Eye (tissue), 1 donor: ENCODE measurements around the gene SLC39A11.
"Not testable (repeated sequence)": the region's sequence is repeated elsewhere in the genome, so short reads cannot be mapped to it uniquely, and the experiment has no call there.

Source experiments
- DNase-seq: peaks from one replicate; pipeline ENCODE4 v3.0.0-alpha.2; 2015

The SLC39A11 gene

GRCh38 chr17:73092523-73093135, at the start of gene SLC39A11:
Gene SLC39A11, minus strand, starts transcription at chr17:73092688. Its CDS starts 3,924 bp downstream, at chr17:73088764.
- peak; percentile 96 for DNase-seq

- no peak for DNase-seq
Measured at GRCh38 chr17:73141411-73141810, 48.9 kb upstream of the SLC39A11 start.

GRCh38 chr17:73140566-73140965, 48.1 kb upstream of the SLC39A11 start:
- no peak for DNase-seq

- no peak for DNase-seq
Measured at GRCh38 chr17:73139296-73139695, 46.8 kb upstream of the SLC39A11 start.

- no peak for DNase-seq
Measured at GRCh38 chr17:73138541-73139138, 46.2 kb upstream of the SLC39A11 start.

- DNase-seq, result no peak
Measured at GRCh38 chr17:73137376-73137775, 44.9 kb upstream of the SLC39A11 start.

GRCh38 chr17:73135766-73136165, 43.3 kb upstream of the SLC39A11 start:
- no peak for DNase-seq

GRCh38 chr17:73133911-73134649, 41.6 kb upstream of the SLC39A11 start:
- no peak for DNase-seq

- peak; percentile 36 for DNase-seq
Measured at GRCh38 chr17:73132085-73132492, 39.6 kb upstream of the SLC39A11 start.

GRCh38 chr17:73131439-73131838, 39.0 kb upstream of the SLC39A11 start:
- DNase-seq, result not testable (repeated sequence)

GRCh38 chr17:73130977-73131376, 38.5 kb upstream of the SLC39A11 start:
- DNase-seq, result no peak

- DNase-seq, result peak; percentile 31
Measured at GRCh38 chr17:73128496-73128895, 36.0 kb upstream of the SLC39A11 start.

GRCh38 chr17:73126716-73127473, 34.4 kb upstream of the SLC39A11 start:
- no peak for DNase-seq

GRCh38 chr17:73123606-73124320, 31.3 kb upstream of the SLC39A11 start:
- no peak for DNase-seq

GRCh38 chr17:73122953-73123605, 30.6 kb upstream of the SLC39A11 start:
- no peak for DNase-seq

GRCh38 chr17:73121506-73121905, 29.0 kb upstream of the SLC39A11 start:
- no peak for DNase-seq

- DNase-seq, result no peak
Measured at GRCh38 chr17:73119631-73120030, 27.1 kb upstream of the SLC39A11 start.

GRCh38 chr17:73118951-73119391, 26.5 kb upstream of the SLC39A11 start:
- DNase-seq, result peak; percentile 84

- no peak for DNase-seq
Measured at GRCh38 chr17:73118139-73118538, 25.7 kb upstream of the SLC39A11 start.

- DNase-seq, result no peak
Measured at GRCh38 chr17:73112246-73112645, 19.8 kb upstream of the SLC39A11 start.

GRCh38 chr17:73111386-73111785, 18.9 kb upstream of the SLC39A11 start:
- DNase-seq, result no peak

- DNase-seq, result no peak
Measured at GRCh38 chr17:73107191-73107590, 14.7 kb upstream of the SLC39A11 start.
